Fibroblast of lung (primary cell): ENCODE data around the gene ANK2. TPM values are rescaled to one million over a fixed set of nuclear protein-coding genes. Genes with fewer than 3 reads are reported as not detected.

ENCODE experiments used
- DNase-seq, 2 donors: peaks; one replicate each; pipeline versions ENCODE4 v3.0.0 to v3.0.0-alpha.2; 2010; ENCODE audit warnings: low read depth in 2 of 2
- H2AFZ ChIP-seq: 2 replicates; pipeline ENCODE4 v1.5.1; 2012; ENCODE audit warnings: low read length, control low read depth, inconsistent platforms
- H3K27ac ChIP-seq: 2 replicates; pipeline ENCODE4 v1.5.1; 2011; ENCODE audit warnings: low read length, control low read depth; ENCODE audit not compliant: insufficient read depth
- H3K27me3 ChIP-seq: 2 replicates; pipeline ENCODE4 v1.5.1; 2011; ENCODE audit warnings: mild to moderate bottlenecking, low read length; ENCODE audit not compliant: control insufficient read depth, insufficient read depth
- H3K36me3 ChIP-seq: 2 replicates; pipeline ENCODE4 v1.5.1; 2011; ENCODE audit warnings: low read length; ENCODE audit not compliant: control insufficient read depth, insufficient read depth
- H3K4me1 ChIP-seq: 2 replicates; pipeline ENCODE4 v1.5.1; 2011; ENCODE audit warnings: low read length; ENCODE audit not compliant: control insufficient read depth, insufficient read depth; ENCODE audit errors: extremely low read depth
- H3K4me2 ChIP-seq: 2 replicates; pipeline ENCODE4 v1.5.1; 2011; ENCODE audit warnings: low read length, control low read depth; ENCODE audit not compliant: insufficient read depth; ENCODE audit errors: extremely low read depth
- H3K4me3 ChIP-seq, 4 experiments: fragments of 200-600 bp in 1 of 4; sonication (generic) in 1 of 4; replicated peaks in 1 of 4; 2 replicates each; pipeline ENCODE4 v1.5.1; 2011 to 2016; ENCODE audit warnings: low read length in 4 of 4, low read depth in 3 of 4, mild to moderate bottlenecking in 3 of 4, control low read depth in 2 of 4, inconsistent platforms in 1 of 4, mixed read lengths in 1 of 4; ENCODE audit not compliant: insufficient read depth in 1 of 4; ENCODE audit errors: control extremely low read depth in 1 of 4
- H3K79me2 ChIP-seq: 2 replicates; pipeline ENCODE4 v1.5.1; 2012; ENCODE audit warnings: mild to moderate bottlenecking, low read length, inconsistent platforms; ENCODE audit not compliant: control insufficient read depth, insufficient read depth
- H3K9ac ChIP-seq: 2 replicates; pipeline ENCODE4 v1.5.1; 2011; ENCODE audit warnings: mild to moderate bottlenecking, low read length, control low read depth; ENCODE audit not compliant: insufficient read depth
- H3K9me3 ChIP-seq: 2 replicates; pipeline ENCODE4 v1.5.1; 2012; ENCODE audit warnings: low read depth, low read length; ENCODE audit not compliant: control insufficient read depth, insufficient read depth
- H4K20me1 ChIP-seq: 2 replicates; pipeline ENCODE4 v1.5.1; 2011; ENCODE audit warnings: low read length; ENCODE audit not compliant: control insufficient read depth, insufficient read depth; ENCODE audit errors: extremely low read depth
- EZH2 ChIP-seq: IDR thresholded peaks from 2 replicates; pipeline ENCODE4 v1.5.1; 2012; ENCODE audit warnings: low read length, control low read depth, mild to moderate bottlenecking; ENCODE audit errors: missing control alignments
- polyA minus RNA-seq: library from RNA; depleted of rRNA, polyadenylated mRNA; stranded (reverse); fragments of >200 nt; gene quantifications from 2 replicates; pipeline ENCODE4 v1.2.3, GENCODE V29; 2011; ENCODE audit warnings: low replicate concordance
- polyA plus RNA-seq, 2 donors: library from polyadenylated mRNA; depleted of rRNA in 1 of 2; stranded (reverse) in 1 of 2; unstranded in 1 of 2; fragments of >200 nt; gene quantifications; 2 replicates each; pipeline ENCODE4 v1.2.1, GENCODE V29; 2011 to 2012; ENCODE audit warnings: missing spikeins in 1 of 2
- total RNA-seq: library from RNA; depleted of rRNA; stranded (reverse); fragments of >200 nt; gene quantifications from 2 replicates; pipeline ENCODE4 v1.2.1, GENCODE V29; 2014
- TF ChIP-seq, protein P1 (sequence below), 2 donors: IDR thresholded peaks in 1 of 2; conservative IDR thresholded peaks in 1 of 2; 1 replicate in 1 of 2; 2 replicates in 1 of 2; pipeline ENCODE4 v1.5.1; 2011 to 2012; ENCODE audit warnings: low read length in 2 of 2, control low read depth in 1 of 2, inconsistent platforms in 1 of 2, low read depth in 1 of 2, mild to moderate bottlenecking in 1 of 2

Gene ANK2
- total RNA-seq: 75.2 and 95.1 TPM in 2 replicates
- polyA plus RNA-seq: 10.9 and 15.7 TPM in 2 replicates
- 20.1 and 22.7 TPM in 2 replicates for polyA plus RNA-seq (2012)
- 16.0 and 29.6 TPM in 2 replicates for polyA minus RNA-seq

GRCh38 chr4:113049421-113050370 lies at the start of gene ANK2:
Gene ANK2 (plus strand): TSS chr4:113049653. CDS start chr4:113049729, 76 bp downstream.
- Histone ChIP-seq H3K9me3 (no peaks in the 10 kb centered on the region), H3K79me2 (no peaks in the 10 kb centered on the region), H3K4me2 (peak within 1 kb of the TSS; percentile 21), H2AFZ (no peak within 1 kb of the TSS), H3K27ac (no peak within 1 kb of the TSS), H3K9ac (no peak within 1 kb of the TSS), H4K20me1 (no peaks in the 10 kb centered on the region), H3K4me3 (peak within 1 kb of the TSS in 1 of 4 experiments; percentile 8), H3K36me3 (no peaks in the 10 kb centered on the region), H3K4me1 (no peaks in the 10 kb centered on the region), H3K27me3 (no peaks in the 10 kb centered on the region)
- DNase-seq: peak; percentile 15 to 48
- TF ChIP-seq, protein P1, sequence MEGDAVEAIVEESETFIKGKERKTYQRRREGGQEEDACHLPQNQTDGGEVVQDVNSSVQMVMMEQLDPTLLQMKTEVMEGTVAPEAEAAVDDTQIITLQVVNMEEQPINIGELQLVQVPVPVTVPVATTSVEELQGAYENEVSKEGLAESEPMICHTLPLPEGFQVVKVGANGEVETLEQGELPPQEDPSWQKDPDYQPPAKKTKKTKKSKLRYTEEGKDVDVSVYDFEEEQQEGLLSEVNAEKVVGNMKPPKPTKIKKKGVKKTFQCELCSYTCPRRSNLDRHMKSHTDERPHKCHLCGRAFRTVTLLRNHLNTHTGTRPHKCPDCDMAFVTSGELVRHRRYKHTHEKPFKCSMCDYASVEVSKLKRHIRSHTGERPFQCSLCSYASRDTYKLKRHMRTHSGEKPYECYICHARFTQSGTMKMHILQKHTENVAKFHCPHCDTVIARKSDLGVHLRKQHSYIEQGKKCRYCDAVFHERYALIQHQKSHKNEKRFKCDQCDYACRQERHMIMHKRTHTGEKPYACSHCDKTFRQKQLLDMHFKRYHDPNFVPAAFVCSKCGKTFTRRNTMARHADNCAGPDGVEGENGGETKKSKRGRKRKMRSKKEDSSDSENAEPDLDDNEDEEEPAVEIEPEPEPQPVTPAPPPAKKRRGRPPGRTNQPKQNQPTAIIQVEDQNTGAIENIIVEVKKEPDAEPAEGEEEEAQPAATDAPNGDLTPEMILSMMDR (conservative IDR thresholded peaks at IDR 0.05 in 1 of 2, IDR thresholded peaks at IDR 0.05 in 1 of 2; ENCODE audit: low read depth in 1 of 2, low read length in 2 of 2): no peak
- no peak for TF ChIP-seq EZH2

- peak in 1 of 2 donors; percentile 12 for DNase-seq
- Histone ChIP-seq H2AFZ (no peak overlapping the region), H3K36me3 (no peaks in the 10 kb centered on the region), H3K79me2 (no peaks in the 10 kb centered on the region), H3K9me3 (no peaks in the 10 kb centered on the region), H3K4me1 (no peaks in the 10 kb centered on the region), H3K4me2 (no peak overlapping the region), H3K9ac (no peak overlapping the region), H3K27me3 (no peaks in the 10 kb centered on the region), H4K20me1 (no peaks in the 10 kb centered on the region), H3K4me3 (no peak overlapping the region), H3K27ac (no peak overlapping the region)
- TF ChIP-seq EZH2: no peak
These were observed 45.6 kb upstream of the ANK2 start for GRCh38 chr4:113003841-113004240.

- DNase-seq: no peak
- H3K4me3 ChIP-seq: no peak overlapping the region
- H3K9ac ChIP-seq: no peak overlapping the region
- H3K27me3 ChIP-seq: no peaks in the 10 kb centered on the region
- H3K27ac ChIP-seq: no peak overlapping the region
- H3K79me2 ChIP-seq: no peaks in the 10 kb centered on the region
- H3K36me3 ChIP-seq: no peaks in the 10 kb centered on the region
- H2AFZ ChIP-seq: no peak overlapping the region
- H3K4me2 ChIP-seq: no peak overlapping the region
- TF ChIP-seq, protein P1 (conservative IDR thresholded peaks at IDR 0.05 in 1 of 2, IDR thresholded peaks at IDR 0.05 in 1 of 2; ENCODE audit: low read depth in 1 of 2, low read length in 2 of 2): no peak
- no peak for TF ChIP-seq EZH2
- H4K20me1 ChIP-seq: no peaks in the 10 kb centered on the region
- no peaks in the 10 kb centered on the region for H3K9me3 ChIP-seq
- H3K4me1 ChIP-seq: no peaks in the 10 kb centered on the region
These were observed 44.8 kb upstream of the ANK2 start for GRCh38 chr4:113004655-113005054.
